OCI-LY1 (cell line): Measurements from ENCODE around the gene VAV3.

Experiments
- H2AFZ ChIP-seq: fragments of 200-600 bp; sonication (generic), shearing (Covaris generic); 2 replicates; pipeline ENCODE4 v1.6.0; 2014; ENCODE audit warnings: antibody characterized with exemption, mild to moderate bottlenecking, low read length
- H3F3A ChIP-seq: fragments of 200-600 bp; sonication (generic), shearing (Covaris generic); 2 replicates; pipeline ENCODE4 v1.6.0; 2014; ENCODE audit warnings: mild to moderate bottlenecking, antibody characterized with exemption, low read length, moderate library complexity; ENCODE audit not compliant: insufficient read depth
- H3K27ac ChIP-seq: fragments of 200-600 bp; sonication (generic); 2 replicates; pipeline ENCODE4 v1.5.1; 2014; ENCODE audit warnings: low read length, mixed run types, mild to moderate bottlenecking, low read depth; ENCODE audit not compliant: poor library complexity, severe bottlenecking
- H3K27me3 ChIP-seq: fragments of 200-600 bp; sonication (generic); 2 replicates; pipeline ENCODE4 v1.6.0; 2014; ENCODE audit warnings: antibody characterized with exemption, mild to moderate bottlenecking, low read length, moderate library complexity; ENCODE audit not compliant: insufficient read depth
- H3K36me3 ChIP-seq: fragments of 200-600 bp; sonication (generic); 2 replicates; pipeline ENCODE4 v1.6.1; 2014; ENCODE audit warnings: mild to moderate bottlenecking, antibody characterized with exemption, low read length, moderate library complexity, mixed read lengths; ENCODE audit not compliant: insufficient read depth
- H3K4me1 ChIP-seq: fragments of 200-600 bp; sonication (generic); 2 replicates; pipeline ENCODE4 v1.5.1; 2014; ENCODE audit warnings: mild to moderate bottlenecking, low read length, moderate library complexity; ENCODE audit not compliant: insufficient read depth, severe bottlenecking
- H3K4me2 ChIP-seq: fragments of 200-600 bp; sonication (generic), shearing (Covaris generic); 2 replicates; pipeline ENCODE4 v1.6.1; 2014; ENCODE audit warnings: low read length
- H3K4me3 ChIP-seq: fragments of 200-600 bp; sonication (generic); 2 replicates; pipeline ENCODE4 v1.5.1; 2014; ENCODE audit warnings: low read length, low read depth, mild to moderate bottlenecking, mixed read lengths; ENCODE audit not compliant: poor library complexity, severe bottlenecking
- H3K79me2 ChIP-seq: fragments of 200-600 bp; shearing (Covaris generic); 2 replicates; pipeline ENCODE4 v1.6.1; 2016; ENCODE audit warnings: mixed run types, low read length, mixed read lengths; ENCODE audit not compliant: insufficient read depth
- H3K9ac ChIP-seq: fragments of 200-600 bp; sonication (generic), shearing (Covaris generic); 2 replicates; pipeline ENCODE4 v1.6.1; 2014; ENCODE audit warnings: mild to moderate bottlenecking, low read length, mixed read lengths
- H3K9me2 ChIP-seq: fragments of 200-600 bp; sonication (generic), shearing (Covaris generic); 2 replicates; pipeline ENCODE4 v1.6.1; 2014; ENCODE audit warnings: low read depth, mild to moderate bottlenecking, low read length, mixed read lengths
- H3K9me3 ChIP-seq: fragments of 200-600 bp; shearing (Covaris generic); 2 replicates; pipeline ENCODE4 v1.6.1; 2014; ENCODE audit warnings: low read length, mixed read lengths
- H4K20me1 ChIP-seq: fragments of 200-600 bp; sonication (generic), shearing (Covaris generic); 2 replicates; pipeline ENCODE4 v1.6.0; 2016; ENCODE audit warnings: mild to moderate bottlenecking, low read length; ENCODE audit not compliant: insufficient read depth
- EZH2 ChIP-seq: fragments of 200-600 bp; sonication (generic), shearing (Covaris generic); IDR thresholded peaks from 2 replicates; pipeline ENCODE4 v1.8.0; 2017; ENCODE audit warnings: borderline replicate concordance, mixed run types, mild to moderate bottlenecking, antibody characterized with exemption, low read length, moderate library complexity, mixed read lengths
- TF ChIP-seq, protein P1 (sequence below): fragments of 200-600 bp; sonication (generic), shearing (Covaris generic); IDR thresholded peaks from 2 replicates; pipeline ENCODE4 v1.5.1; 2017; ENCODE audit warnings: mild to moderate bottlenecking, antibody characterized with exemption, low read length, moderate library complexity, mixed read lengths

VAV3 gene

DNA sequence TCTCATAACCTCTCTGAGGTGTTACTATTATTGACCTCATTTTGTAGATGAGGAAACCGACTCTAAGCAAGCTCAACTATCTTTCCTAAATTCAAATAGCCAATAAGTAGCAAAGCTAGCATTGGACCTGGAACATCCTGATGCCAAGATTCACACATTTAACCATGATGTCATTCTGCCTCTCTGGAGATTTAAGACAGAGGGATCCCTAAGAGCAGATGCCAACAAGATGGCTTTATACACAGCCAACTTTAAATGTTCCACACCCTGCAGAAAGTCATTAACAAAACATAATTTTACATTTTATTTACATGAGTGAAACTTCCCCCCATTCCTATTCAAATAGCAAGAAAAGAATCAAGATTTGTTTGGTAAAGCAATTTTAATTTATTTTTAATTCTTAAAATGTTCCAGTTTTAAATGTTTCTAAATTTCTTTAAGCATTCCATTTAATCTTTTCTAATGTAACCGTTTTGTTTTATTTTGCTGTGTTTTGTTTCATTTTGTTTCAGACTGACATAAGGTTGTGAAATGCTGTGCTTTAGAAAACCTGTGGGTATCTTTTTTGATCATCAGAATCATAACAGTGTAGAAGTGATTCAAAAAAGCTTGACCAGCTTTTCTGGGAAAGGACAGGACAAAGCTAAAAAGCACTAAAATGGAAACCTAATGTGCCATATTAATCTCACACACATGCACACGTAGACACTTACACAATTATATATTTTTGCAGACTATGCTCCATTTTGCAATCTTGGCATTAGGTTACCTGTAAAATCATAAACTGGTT is 7.6 kb upstream of the VAV3 start:
- Histone ChIP-seq H3K9ac (no peak overlapping the region), H3K36me3 (no peaks in the 10 kb centered on the region), H3K9me3 (no peaks in the 10 kb centered on the region), H3K4me1 (no peaks in the 10 kb centered on the region), H3K27me3 (no peaks in the 10 kb centered on the region), H3K27ac (no peak overlapping the region), H4K20me1 (no peaks in the 10 kb centered on the region), H3K9me2 (no peaks in the 10 kb centered on the region), H2AFZ (no peak overlapping the region), H3K4me3 (no peak overlapping the region), H3K79me2 (no peaks in the 10 kb centered on the region), H3K4me2 (no peak overlapping the region), H3F3A (no peaks in the 10 kb centered on the region)
- TF ChIP-seq, protein P1, sequence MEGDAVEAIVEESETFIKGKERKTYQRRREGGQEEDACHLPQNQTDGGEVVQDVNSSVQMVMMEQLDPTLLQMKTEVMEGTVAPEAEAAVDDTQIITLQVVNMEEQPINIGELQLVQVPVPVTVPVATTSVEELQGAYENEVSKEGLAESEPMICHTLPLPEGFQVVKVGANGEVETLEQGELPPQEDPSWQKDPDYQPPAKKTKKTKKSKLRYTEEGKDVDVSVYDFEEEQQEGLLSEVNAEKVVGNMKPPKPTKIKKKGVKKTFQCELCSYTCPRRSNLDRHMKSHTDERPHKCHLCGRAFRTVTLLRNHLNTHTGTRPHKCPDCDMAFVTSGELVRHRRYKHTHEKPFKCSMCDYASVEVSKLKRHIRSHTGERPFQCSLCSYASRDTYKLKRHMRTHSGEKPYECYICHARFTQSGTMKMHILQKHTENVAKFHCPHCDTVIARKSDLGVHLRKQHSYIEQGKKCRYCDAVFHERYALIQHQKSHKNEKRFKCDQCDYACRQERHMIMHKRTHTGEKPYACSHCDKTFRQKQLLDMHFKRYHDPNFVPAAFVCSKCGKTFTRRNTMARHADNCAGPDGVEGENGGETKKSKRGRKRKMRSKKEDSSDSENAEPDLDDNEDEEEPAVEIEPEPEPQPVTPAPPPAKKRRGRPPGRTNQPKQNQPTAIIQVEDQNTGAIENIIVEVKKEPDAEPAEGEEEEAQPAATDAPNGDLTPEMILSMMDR: no peak
- no peak for TF ChIP-seq EZH2

DNA sequence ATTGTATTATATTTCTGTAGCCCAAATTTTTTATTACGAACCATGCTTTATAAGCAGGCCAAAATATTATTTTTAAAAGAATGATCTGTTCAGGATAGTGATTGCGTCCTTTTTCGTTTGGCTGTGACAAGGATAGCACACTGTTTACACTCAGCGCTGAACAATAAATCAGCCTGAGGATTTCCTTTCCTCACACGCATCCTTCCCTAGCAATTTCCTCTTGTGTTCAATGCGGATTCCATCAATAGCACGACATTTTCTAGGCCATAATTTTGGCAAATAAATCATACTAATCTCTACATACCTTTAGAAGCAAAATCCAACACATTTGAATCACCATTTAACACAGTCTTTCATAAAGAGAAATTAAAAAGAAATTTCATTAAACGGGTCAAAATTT is 1.6 kb upstream of the VAV3 start:
- Histone ChIP-seq H3K79me2 (peaks cover 6% of the 10 kb centered on the region; the same call in 1 of the 2 replicates), H3K9me3 (no peaks in the 10 kb centered on the region), H3K4me1 (peaks cover 26% of the 10 kb centered on the region), H3K4me2 (no peak overlapping the region), H3K27me3 (no peaks in the 10 kb centered on the region), H3K4me3 (no peak overlapping the region), H3K9ac (no peak overlapping the region), H4K20me1 (no peaks in the 10 kb centered on the region), H3K9me2 (no peaks in the 10 kb centered on the region), H3F3A (no peaks in the 10 kb centered on the region), H3K27ac (no peak overlapping the region), H2AFZ (no peak overlapping the region), H3K36me3 (no peaks in the 10 kb centered on the region)
- TF ChIP-seq EZH2: no peak
- TF ChIP-seq, protein P1: no peak

DNA sequence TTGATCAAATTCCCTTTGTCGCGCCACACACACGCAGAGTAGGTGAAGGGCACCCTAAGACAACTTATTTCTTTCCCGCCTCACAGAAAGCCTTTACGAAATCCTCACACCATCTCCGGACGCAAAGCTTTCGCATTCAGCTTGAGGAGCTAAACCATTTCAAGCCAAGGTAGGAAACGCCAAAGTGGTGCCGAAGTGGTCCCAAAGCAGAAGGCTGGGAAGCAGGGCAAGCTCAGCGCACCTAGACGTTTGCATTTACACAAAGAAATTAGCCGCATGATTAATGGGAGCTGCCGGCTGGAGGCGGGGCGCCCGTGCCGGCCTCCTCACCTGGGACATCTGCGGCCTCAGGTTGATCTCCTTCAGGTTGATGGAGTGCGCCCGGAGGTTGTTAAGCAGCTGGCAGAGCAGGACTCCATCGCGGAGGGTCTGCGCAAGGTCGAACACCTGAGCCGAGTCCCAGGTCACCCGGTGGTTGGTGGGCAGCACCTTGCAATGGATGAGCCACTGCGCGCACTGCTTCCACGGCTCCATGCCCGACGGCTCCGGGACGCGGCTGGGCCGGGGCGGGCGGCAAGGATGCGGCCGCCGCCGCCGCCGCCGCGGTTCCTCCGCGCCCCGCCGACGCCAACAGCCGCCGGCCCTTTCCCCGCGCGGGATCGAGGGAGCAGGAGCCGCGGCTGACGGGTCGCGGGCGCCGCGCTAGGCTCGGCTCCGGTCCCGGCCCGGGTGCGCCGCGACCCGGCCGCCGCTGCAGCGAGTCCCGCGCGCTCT is 457 bp downstream of the VAV3 start:
- Histone ChIP-seq H3K36me3 (no peaks in the 10 kb centered on the region), H3K79me2 (peaks cover 6% of the 10 kb centered on the region; the same call in 1 of the 2 replicates), H4K20me1 (no peaks in the 10 kb centered on the region), H3K9me3 (no peaks in the 10 kb centered on the region), H3K4me1 (peaks cover 26% of the 10 kb centered on the region), H3K27ac (peak overlapping the region; percentile 57), H3F3A (no peaks in the 10 kb centered on the region), H3K9me2 (no peaks in the 10 kb centered on the region), H3K4me3 (peak overlapping the region; percentile 82), H3K4me2 (peak overlapping the region; percentile 89), H3K27me3 (no peaks in the 10 kb centered on the region), H2AFZ (no peak overlapping the region), H3K9ac (peak overlapping the region; percentile 70)
- TF ChIP-seq, protein P1: no peak
- TF ChIP-seq EZH2: no peak
